Muscle of arm (tissue), 12 donors: ENCODE results near the gene TMEM229B. TPM values are rescaled to one million over a fixed set of nuclear protein-coding genes. Genes with fewer than 3 reads are reported as not detected.

Experiments used
- DNase-seq: peaks from one replicate; pipeline ENCODE4 v3.0.0-alpha.2; 2013
- polyA plus RNA-seq, 12 donors: library from polyadenylated mRNA; unstranded; fragments of 120-200 nt; gene quantifications; one replicate each; pipeline ENCODE4 v1.2.1, GENCODE V29; 2013; ENCODE audit not compliant: insufficient read length in 12 of 12

The TMEM229B gene
- polyA plus RNA-seq, 12 donors, result 0.19 to 0.94 (median 0.35) TPM; not detected in 2

DNA sequence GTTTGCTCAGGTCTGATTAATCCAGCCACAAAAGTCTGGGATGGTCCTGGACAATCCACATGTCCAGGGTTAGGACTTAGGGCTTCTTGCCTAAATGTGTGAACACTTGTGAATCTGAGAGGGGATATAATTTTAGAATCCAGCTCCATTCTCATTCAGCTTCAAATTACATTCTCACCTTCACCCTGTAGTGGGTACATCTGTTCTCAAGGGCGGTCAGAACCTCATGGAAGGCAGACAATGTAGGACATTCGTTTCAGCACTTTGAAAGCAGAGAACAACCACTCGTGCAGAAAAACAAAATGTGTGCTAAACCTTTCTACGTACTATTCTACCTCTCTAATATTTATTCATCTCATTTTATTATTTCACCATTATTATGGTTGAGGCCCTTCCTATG lies 1.2 kb downstream of the TMEM229B start:
- DNase-seq, result no peak

DNA sequence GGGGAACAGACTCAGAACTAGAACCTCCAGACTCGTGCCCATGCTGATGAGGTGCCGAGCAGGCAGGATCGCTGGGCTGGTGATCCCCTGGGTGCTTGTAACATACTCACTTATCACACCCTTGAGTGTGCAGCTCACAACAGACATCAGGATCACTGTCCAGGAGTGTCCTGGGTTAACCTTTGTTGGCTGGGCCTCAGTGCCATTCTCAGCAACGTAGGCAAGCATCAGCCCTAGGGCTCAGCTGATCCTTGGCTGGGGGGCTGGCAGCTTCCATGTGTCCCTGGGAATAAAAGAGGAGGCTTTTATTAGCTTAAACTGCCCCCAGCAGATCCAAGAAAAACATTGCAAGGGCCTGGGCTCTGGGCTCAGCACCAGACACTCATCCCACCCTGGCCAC lies 1.6 kb downstream of the TMEM229B start:
- DNase-seq, result no peak

DNA sequence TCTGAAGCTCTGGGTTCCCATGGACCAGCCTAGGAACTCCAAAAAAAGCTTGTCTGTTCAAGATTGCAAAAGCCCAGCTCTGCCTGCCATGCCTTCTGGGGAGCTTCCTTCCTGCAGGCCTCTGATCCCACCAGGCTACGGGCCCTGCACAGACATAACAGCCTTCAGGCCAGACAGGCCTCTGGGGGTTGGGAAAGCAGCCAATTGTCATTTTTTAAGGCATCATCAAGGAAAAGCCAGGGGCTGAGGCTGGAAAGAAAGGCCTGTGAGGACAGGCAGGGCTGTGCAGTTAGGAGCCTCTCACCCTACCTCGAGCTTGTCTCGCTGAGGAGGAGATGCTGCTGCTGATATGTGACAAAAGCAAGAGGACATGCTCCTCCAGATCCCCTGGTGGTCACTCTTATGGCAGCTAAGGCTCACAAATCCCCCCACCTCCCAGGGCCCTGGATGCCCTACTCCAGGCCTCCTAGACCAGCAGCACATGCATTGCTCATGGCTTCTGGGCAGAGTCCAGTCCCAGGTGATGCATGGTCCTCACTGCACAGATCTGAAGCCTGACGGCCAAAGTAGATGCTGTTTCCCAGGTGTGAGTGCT lies 2.9 kb downstream of the TMEM229B start:
- DNase-seq, result no peak

DNA sequence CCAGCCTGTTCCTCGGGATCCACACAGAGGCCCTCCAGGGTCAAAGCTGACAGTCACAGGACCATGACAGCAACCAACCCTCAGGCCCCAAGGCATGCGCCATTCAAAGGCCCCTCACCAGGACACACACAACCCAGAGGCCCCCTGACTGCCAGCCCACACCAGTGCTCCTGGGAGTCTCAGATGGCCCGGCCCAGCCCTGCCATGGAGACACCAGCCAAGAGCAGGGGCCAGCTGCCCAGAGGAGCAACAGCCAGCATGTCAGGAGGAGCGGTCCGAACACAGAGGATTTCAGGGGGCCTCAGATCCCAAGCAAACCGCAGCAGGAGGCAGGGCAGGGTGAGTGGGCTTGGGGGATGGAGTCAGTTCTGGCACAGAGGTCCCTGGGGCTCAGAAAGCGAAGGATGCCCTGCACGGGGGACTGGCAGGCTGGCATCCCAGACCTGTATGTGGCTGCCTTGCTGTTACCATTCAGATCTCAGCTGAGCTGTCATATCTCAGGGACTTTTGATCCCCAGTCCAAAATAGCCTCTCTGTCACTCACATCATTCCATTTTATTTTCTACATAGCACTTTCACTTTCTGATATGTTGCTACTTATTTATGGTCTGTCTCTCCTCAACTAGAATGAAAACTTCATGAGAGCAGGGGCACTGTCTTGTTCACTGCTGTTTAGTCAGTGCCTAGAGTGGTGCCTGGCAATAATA lies 4.8 kb downstream of the TMEM229B start:
- no peak for DNase-seq

DNA sequence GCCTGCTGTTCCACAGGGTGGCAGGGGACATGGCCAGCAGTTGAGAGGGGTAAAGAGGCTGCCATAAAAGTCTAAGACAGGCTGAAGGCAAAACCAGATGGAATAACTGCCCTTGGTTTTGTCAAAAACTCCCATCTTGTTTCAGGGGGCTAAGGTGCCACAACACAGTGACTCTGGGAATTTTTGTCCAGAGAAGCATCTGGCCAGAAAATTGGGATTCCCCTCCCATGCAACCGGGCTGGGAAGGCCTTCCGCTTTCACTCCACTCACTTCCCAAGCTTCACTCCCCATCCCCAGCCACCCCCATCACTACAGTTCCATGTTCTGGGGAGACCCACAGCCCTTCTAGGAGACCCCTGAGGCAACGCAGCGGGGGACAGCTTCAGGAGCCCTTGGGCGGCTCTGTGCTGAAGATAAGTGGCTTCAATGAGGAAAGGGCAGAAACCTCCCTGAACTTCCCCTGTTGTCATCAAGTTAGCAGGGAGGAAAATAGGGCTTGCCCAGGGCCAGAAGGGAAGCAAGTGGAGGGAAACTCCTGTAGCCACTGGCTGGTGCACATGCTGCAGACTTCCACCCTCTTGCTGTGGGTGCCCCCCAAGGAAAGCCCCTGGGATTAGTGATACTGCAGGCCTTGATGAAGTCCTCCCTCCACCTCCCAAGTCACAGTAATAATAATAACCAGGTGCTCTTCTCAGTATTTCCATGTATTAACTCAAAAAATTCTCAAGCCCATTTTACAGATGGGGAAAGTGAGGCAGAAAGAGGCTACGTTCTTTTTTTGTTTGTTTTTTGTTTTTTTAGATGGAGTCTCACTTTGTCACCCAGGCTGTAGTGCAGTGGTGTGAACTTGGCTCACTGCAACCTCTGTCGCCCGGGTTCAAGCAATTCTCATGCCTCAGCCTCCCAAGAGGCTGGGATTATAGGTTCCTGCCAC lies 6.0 kb downstream of the TMEM229B start:
- no peak for DNase-seq

DNA sequence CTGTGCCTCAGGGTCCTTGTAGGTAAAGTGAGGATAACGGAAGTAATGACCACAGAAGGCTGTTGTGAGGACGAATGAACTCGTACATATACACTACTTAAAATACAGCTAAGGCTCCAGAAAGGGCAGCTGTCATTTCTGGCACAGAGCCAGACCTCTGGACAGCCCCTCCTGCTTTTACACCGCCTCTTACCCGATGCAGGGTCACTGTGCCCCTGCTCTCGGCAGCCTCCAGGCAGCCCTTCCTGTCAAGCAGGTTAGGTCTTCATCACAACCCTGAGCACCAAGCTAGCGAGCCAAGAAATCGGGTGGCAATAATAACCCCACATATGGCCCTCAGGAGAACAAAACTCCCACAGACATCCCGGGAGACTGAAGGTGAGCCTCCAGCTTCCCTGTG lies 8.5 kb downstream of the TMEM229B start:
- DNase-seq, result no peak

DNA sequence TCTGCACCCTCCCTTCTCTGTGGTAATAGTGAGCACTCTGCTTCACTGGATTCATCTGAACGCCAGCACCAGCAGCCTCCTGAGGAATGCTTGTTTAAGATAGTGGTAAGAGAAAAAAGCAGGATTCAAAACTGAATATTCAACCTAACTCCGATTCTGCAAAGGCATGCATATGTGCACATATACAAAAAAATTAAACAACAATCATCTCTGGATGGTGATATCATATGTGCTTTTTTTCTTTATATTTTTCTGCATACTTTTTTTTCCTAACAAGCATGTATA lies 9.8 kb downstream of the TMEM229B start:
- DNase-seq, result no peak

DNA sequence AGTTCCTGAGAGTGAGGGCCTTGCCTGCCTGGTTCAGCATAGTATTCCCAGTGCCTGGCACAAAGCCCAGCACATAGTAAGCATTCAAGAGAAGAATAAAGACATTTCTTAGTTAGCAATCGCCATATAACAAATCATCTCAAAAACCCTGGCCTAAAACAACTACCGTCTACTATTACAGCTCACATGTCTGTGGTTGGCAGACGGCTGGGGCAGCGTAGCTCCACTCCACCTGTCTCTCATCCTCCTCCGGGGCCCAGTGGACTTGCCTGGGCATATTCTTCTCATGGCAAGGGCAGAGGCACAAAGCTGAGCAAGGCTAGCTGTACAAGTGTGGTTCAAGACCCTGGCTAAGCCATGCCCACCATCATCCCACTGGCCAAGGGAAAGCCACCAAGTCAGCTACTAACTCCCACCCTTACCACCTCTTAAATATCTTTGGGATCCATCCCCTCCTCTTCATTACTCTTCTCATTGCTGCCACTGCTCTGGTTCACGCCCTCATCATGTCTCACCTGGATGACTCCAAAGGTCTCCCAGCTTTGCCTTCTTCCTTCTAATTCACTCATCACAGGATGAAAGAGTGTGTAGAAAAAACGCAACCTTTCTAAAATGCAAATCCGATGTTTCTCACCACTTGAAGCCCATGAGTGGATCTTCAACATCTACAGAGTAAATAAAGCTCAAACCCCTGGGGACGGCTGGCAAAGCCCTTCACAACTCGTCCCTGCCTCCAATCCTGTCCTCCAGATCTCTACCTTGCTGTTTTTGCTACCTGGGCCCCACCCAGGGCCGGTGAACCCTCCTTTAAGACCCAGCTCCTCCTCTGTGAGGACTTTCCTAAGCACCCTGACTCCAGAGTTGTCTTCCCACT lies 10.4 kb downstream of the TMEM229B start:
- no peak for DNase-seq

DNA sequence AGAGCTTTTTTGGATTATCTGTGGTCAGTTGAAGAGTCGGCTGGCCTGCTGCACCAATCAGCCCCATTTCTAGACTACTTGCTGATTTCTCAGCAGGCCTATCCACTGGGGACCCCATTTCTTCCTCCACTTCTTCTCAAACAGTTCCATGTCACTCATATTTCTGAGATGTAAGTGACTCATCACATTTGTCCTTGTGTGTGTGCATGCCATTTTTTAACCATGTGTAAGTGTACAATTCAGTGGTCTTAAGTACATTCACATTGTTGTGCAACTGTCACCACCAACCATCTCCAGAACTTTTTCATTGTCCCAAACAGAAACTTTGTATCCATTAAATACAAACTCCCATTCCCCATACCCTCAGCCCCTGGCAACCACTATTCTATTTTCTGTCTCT lies 14.2 kb downstream of the TMEM229B start:
- DNase-seq, result no peak

DNA sequence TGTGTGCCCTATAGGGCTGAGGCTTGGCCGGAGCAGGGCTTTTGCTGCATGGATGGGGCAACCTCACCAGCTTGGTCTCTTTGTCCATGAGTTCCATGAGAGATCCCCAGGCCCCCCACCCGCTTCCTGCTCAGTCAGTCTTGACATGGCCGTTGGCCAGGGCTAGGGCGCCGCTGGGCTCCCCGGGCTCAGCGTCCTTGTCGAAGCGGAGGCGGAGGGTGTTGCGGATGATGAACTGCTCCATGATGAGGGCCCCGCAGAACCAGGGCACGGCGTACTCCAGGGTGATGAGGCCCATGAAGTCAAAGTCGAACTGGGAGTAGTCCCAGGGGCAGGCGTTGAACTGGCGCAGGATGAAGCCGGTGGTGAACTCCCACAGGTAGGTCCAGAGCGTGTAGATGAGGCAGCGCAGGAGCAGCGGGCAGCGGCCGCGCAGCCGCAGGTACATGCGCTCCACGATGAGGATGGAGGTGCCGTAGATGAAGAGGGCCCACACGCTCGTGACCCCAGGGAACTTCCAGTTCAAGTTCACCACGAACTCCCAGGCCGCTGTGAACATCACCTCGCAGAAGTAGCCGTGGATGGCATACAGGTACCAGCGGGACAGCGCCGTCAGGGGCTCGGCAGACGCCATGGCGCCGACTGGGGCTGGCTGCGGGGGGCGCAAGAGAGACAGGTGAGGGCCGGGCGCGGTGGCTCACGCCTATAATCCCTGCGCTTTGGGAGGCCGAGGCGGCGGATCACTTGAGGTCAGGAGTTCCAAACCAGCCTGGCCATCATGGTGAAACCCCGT lies 15.0 kb downstream of the TMEM229B start:
- no peak for DNase-seq

DNA sequence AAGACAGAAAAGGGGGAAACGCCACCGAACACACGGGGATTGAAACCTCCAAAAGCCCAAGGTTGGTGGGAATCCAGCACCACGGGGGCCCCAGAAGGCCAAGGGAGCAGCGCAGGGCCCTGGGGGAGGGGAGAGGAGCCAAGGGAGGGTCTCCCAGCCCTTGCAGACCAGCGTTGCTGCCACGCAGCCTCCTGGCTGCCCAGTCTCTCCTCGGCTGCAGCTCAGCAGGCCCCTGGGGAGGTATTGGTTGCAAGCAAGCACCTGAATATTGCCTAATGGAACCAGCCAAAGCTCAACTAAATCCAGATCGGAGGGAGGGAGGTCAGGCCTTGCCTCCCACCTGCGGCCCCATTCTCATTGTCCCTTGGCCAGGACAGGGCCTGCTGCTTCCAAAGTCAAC lies 15.8 kb downstream of the TMEM229B start:
- DNase-seq, result no peak

DNA sequence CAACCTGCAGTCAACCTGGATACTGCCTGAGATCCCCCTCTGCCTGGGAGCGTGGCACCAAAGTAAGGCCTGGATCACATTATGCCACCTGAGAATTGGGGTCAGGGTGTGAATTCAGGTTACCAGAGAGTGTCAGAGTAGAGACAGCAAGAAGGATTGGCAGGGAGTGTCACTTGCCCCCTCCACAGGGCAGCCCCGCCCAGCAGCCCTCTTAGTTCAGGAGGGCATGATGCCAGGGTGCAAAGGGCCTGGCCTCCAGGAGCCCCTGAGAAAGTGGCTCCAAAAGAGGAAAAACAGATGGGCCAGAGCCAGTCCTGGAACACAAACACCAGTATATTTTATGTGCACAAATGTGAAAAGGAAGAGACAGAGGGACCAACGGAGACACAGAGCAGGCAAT lies 18.6 kb downstream of the TMEM229B start:
- DNase-seq, result no peak

DNA sequence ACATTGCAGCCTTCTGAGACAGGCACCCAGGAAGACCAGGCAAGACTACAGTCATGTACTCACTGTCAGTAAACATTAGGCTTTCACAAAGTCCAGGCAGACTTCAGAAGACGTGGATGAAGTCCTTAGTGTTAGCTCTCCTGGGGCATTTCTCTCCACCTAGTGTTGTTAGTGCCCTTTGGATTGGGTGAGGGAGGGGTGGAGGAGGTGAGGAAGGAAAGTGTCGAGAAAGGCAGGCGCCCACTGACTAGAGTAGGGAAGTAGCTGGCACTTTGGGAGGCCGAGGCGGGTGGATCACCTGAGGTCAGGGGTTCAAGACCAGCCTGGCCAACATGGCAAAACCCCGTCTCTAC lies 20.2 kb downstream of the TMEM229B start:
- no peak for DNase-seq

DNA sequence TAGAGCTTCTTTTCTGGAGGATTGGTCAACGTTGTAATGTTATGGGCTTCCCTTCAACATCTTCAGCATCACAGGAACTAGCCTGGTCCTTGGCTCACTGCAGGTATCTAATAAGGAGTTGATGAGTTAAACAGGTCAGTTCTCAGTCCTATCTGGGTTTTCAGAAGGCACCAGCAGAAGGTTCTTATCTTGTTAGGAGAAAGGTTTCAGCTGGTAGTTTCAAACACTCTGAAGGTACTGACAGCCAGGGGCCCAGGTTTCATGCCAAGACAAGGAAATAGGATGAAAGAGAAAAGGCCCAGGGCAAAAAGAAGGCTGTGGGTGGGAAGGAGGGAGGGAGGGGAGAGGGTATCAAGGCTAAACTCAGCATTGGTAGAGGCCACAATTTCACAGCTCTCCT lies 21.4 kb downstream of the TMEM229B start:
- DNase-seq, result no peak

DNA sequence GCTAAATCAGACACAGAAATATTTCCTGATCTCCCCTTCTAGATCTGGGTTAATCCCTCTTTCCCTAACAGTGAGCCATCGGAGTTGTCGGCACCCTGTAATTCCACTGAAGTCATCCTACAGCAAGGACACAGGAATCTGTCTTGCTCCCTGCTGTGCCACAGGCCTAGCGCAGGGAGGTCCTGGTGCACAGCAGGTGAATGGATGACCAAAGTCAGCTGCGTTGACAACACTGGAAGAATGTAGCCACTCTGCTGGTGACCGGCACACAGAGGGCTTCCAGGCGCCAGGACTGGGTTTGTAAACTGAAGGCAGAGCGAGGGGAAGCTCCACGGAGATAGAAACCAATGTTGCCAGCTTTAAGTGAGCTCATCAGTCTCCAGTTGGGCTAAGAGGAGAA lies 23.6 kb downstream of the TMEM229B start:
- no peak for DNase-seq

DNA sequence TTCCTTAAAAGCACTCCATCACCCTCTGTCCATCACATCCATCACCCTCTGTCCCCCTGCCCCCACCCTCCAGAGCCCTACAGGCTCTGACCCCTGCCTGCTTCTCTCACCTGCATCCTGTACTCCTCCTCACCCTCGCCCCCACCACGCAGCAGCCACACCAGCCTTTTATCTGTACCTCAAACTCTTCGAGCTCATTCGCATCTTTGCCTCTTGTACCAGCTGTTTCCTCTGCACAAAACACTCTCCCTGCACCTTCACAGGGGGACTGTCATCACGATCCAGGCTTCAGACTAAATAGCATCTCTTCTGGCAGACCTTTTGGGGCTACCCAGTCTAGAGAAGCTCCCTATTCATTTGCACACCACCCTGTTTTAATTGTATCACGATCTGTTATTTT lies 24.1 kb downstream of the TMEM229B start:
- no peak for DNase-seq

DNA sequence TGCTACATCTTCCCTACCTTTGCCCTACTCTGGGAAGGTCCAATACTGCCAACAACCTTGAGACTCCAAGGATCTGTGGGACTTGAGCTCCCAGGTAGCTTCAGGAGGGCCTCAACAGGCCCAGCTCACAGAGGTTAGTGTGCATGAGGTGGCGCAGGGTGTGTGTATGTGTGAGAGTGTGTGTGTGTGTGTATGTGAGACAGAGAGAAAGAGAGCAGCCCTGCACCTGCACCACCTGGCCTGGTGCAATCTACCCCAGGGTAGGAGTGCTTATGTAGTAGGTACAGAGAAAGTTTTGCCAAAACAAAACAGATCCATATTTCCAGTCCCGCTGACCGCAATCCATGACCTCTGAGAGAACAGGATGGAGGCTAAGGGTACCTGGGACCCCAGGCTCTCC lies 24.6 kb downstream of the TMEM229B start:
- no peak for DNase-seq

DNA sequence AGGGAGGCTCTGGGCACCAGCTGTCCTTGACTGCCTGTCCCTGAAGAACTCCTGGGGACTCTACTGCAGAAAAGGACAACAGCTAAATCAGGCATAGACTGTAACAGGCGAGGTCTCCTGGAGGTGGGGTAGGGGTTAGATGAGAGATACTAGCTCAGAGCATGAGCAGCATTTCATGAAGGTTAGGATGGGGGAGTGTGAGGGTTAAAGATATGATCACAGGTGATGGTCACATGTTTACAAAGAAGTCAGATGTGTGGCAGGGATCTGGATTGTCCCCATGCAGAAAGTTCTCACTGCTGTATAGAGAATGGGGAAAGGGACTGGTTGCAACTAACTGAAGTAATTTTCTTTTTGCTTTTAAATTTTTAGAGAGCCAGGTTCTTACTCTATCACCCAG lies 26.5 kb downstream of the TMEM229B start:
- DNase-seq, result no peak

DNA sequence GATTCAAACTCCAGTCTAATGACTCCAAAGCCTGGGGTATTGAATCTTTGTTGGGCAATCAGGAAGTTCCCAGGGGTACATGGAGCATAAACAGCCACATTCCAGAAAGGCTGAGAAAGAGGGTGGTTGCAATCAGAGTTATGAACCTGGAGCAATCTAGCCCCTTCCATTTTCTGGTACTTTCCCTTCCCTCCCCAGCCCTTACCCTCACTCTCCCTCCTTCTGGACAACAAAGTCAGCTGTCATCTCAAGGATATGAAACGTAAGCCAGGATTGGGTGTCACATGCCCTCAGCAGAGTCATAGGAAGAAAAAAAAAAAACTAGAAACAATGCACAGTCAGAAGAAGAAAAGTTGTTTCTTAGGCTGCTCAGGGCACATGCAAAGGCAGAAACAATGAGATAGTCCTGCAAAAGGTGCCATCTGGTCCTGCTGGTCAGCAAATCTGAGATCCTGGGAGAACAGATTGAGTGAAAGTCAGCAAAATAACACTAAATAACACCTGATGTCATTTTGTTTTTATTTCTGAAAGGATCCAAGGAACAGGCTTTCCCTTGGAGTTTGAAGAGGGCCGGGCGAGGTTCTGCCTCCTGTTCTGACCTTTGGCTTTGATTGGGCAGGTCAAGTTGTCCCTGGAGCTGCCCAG lies 27.1 kb downstream of the TMEM229B start:
- no peak for DNase-seq

DNA sequence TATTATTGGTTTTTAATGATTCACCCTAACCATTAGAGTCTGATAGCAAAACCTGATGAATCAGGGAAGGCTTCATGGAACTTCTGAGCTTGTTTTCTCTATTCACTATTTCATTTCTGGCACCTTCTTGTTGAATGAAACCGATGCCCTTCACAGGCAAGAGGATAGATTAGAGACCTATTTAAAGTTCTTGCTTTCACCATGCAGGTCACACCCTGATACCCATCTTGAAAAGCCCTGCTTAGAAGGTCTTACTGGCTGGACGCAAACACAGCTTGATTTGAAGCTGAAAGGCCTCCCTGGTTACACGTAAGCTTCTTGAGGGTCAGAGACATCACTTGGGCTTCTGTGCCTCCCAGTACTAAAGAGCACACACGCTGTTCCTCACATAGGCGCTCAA lies 29.2 kb downstream of the TMEM229B start:
- no peak for DNase-seq

DNA sequence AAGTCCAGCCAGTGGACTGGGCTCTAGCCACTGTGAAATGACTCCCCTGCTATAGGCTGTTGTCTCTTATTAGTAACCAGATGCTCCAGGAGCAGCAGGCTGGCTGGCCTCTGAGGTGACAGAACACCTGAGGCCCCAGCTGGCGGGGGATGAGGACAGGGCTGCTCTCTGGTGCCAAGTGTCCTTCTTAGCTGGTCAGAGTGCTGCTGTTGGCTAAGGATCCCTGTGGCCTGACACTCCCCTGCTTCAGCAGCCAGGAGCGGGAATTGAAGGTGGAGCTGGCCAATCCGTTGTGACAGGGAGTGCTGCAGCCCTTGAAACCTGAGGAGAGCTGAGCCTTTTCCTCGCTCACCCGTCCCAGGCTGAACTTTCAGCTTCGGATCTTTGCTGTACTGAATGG lies 30.7 kb downstream of the TMEM229B start:
- DNase-seq, result peak; percentile 23
